ENCODE results near the gene TTC39A. TPM values are rescaled to one million over a fixed set of nuclear protein-coding genes. Genes with fewer than 3 reads are reported as not detected.

The TTC39A gene
- total and polyA plus RNA-seq, 7 donors: 0.48 to 12.4 (median 6.0) TPM

DNA sequence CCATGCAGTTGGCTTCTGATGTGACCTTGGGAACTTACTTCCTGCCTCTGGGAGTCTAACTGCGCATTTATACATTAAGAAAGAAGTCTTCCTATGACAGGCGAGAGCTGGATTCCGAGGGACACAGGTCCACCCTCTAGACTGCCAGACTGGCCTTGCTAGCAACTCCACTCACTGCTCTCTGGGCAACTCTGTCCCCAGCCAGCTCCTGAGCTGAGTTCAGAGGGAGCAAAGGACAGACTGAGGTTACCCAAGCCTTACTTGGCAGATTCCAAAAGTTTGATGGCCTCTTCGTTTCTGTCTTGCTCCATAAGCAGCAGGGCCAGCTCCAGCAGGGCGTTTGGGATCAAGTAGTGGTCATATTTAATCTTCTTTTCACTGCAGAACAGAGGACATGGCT lies 41.8 kb downstream of the TTC39A start:
- no peak overlapping the region for H3K27ac ChIP-seq
- no peaks in the 10 kb centered on the region for H3K36me3 ChIP-seq (ENCODE audit: insufficient read depth in 1 of 2, low read depth in 1 of 2)
- TF ChIP-seq, protein P1, sequence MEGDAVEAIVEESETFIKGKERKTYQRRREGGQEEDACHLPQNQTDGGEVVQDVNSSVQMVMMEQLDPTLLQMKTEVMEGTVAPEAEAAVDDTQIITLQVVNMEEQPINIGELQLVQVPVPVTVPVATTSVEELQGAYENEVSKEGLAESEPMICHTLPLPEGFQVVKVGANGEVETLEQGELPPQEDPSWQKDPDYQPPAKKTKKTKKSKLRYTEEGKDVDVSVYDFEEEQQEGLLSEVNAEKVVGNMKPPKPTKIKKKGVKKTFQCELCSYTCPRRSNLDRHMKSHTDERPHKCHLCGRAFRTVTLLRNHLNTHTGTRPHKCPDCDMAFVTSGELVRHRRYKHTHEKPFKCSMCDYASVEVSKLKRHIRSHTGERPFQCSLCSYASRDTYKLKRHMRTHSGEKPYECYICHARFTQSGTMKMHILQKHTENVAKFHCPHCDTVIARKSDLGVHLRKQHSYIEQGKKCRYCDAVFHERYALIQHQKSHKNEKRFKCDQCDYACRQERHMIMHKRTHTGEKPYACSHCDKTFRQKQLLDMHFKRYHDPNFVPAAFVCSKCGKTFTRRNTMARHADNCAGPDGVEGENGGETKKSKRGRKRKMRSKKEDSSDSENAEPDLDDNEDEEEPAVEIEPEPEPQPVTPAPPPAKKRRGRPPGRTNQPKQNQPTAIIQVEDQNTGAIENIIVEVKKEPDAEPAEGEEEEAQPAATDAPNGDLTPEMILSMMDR (IDR thresholded peaks at IDR 0.05): no peak
- H3K4me1 ChIP-seq: no peaks in the 10 kb centered on the region
- ATAC-seq (no peak), DNase-seq (no peak)
- H3K4me3 ChIP-seq: no peak overlapping the region
- H3K27me3 ChIP-seq (ENCODE audit: insufficient read depth in 3 of 3, low read length in 2 of 3): no peaks in the 10 kb centered on the region
- H3K9me3 ChIP-seq: no peaks in the 10 kb centered on the region
- intact Hi-C loops (cut with DNase I): no loop called here
- 77 to 85% (median 79%) methylated on average over 5 of the region's 5 CpGs for WGBS, 3 donors

DNA sequence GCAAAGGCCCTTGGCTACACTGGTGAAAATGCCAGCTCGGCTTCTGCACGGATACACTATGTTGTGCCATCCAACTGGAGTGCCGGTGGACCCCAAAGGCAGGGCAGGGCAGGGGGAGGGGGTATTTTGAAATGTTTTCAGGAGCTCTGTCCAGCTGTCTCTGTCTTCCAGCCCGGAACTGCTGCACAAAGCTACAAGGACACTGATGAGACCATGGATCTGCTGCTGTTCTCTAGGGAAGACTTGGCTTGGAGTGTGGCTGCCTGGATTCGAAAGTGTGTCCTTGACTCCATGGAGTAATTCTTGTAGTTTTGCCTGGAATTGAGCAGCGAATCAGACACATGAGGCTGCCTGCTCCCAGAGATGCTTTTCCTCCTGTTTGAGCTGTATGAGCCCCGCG lies 42.4 kb downstream of the TTC39A start:
- Histone ChIP-seq H3K27ac (no peak overlapping the region), H3K9me3 (no peaks in the 10 kb centered on the region), H3K4me3 (no peak overlapping the region), H3K36me3 (ENCODE audit: insufficient read depth in 1 of 2, low read depth in 1 of 2) (no peaks in the 10 kb centered on the region), H3K4me1 (no peaks in the 10 kb centered on the region), H3K27me3 (ENCODE audit: insufficient read depth in 3 of 3, low read length in 2 of 3) (no peaks in the 10 kb centered on the region)
- ATAC-seq (peak in 3 of 4 donors; percentile 24 to 40 (median 35)), DNase-seq (no peak)
- TF ChIP-seq, protein P1 (IDR thresholded peaks at IDR 0.05): no peak
- WGBS, 3 donors: 43 to 47% (median 45%) methylated on average over 8 of the region's 8 CpGs
- intact Hi-C loops (cut with DNase I): no loop called here

DNA sequence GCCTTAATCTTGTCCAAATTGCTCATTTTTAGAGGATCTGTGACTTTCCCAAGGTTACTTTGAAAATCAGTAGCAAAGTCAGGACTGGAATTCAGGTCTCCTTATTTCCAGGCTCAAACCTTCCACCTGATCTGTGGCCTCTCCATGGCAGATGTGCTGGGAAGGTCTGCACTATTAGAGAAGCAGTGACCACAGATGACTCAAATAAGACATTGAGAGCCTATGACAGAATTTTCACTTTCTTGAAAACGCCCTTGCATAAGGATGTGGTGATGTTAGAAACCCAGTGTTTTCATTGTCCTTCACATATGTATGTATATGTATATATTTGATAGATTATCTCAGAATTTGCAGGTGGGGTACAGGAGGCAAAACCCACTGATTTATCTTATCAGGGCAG lies 45.3 kb downstream of the TTC39A start:
- no peaks in the 10 kb centered on the region for H3K9me3 ChIP-seq
- no peaks in the 10 kb centered on the region for H3K27me3 ChIP-seq (ENCODE audit: insufficient read depth in 3 of 3, low read length in 2 of 3)
- no peaks in the 10 kb centered on the region for H3K4me1 ChIP-seq
- no peak overlapping the region for H3K4me3 ChIP-seq
- intact Hi-C loops (cut with DNase I): no loop called here
- H3K27ac ChIP-seq: no peak overlapping the region
- DNase-seq (no peak), ATAC-seq (no peak)
- no peaks in the 10 kb centered on the region for H3K36me3 ChIP-seq (ENCODE audit: insufficient read depth in 1 of 2, low read depth in 1 of 2)
- TF ChIP-seq, protein P1 (IDR thresholded peaks at IDR 0.05): no peak
- 88 to 100% (median 91%) methylated on average over 1 of the region's 1 CpG for WGBS, 3 donors

DNA sequence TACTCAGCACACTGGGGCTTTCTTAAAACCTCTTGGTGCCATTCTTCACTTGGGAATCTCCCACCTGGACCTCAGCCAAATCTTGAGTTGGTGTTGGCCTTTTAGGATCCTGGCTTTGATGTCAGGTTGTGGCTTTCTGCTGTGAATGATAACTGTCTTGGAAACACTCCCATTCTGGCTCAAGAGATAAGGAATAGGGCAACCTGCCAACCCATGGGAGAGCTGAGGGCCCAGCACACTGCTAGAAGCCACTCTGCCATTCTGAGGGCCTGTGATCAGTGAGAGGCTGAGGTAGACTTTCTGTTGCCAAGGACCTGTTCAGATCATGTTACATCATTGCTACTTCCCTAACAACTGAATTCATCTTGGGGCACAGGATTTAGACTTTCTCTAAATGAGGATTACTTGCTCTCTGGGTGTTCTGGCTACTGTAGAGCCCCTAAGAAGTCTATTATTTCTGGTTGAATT lies 45.8 kb downstream of the TTC39A start:
- no peaks in the 10 kb centered on the region for H3K9me3 ChIP-seq
- ATAC-seq (peak in 3 of 4 donors; percentile 36 to 54 (median 47)), DNase-seq (no peak)
- TF ChIP-seq, protein P1 (IDR thresholded peaks at IDR 0.05): no peak
- no peaks in the 10 kb centered on the region for H3K4me1 ChIP-seq
- intact Hi-C loops (cut with DNase I): no loop called here
- no peak overlapping the region for H3K27ac ChIP-seq
- H3K36me3 ChIP-seq (ENCODE audit: insufficient read depth in 1 of 2, low read depth in 1 of 2): peaks cover 0 to 2% of the 10 kb centered on the region in 2 donors
- H3K27me3 ChIP-seq (ENCODE audit: insufficient read depth in 3 of 3, low read length in 2 of 3): no peaks in the 10 kb centered on the region
- no peak overlapping the region for H3K4me3 ChIP-seq

DNA sequence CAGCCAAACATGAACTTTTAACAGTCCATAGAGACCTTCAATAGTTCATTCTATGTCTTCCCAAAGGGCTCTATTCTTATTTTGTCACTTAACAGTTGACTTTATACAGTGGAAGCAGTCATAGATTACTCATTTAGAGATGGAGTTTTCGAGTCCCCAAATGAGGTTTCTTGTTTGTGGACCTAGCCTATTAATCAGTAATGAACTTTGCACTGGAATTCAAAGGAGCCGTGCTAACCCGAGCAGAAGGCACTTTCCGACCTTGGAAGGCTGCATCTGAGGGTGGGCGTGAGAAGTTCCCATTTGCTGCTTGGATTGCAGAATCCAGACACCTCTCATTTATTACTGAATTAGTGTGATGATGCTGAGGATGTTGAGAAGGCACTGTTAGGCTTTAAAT lies 46.4 kb downstream of the TTC39A start:
- H3K27me3 ChIP-seq (ENCODE audit: insufficient read depth in 3 of 3, low read length in 2 of 3): no peaks in the 10 kb centered on the region
- H3K4me3 ChIP-seq: no peak overlapping the region
- no peaks in the 10 kb centered on the region for H3K9me3 ChIP-seq
- peaks cover 0 to 5% of the 10 kb centered on the region in 2 donors for H3K36me3 ChIP-seq (ENCODE audit: insufficient read depth in 1 of 2, low read depth in 1 of 2)
- ATAC-seq: no peak
- intact Hi-C loops (cut with DNase I): no loop called here
- no peaks in the 10 kb centered on the region for H3K4me1 ChIP-seq
- no peak for DNase-seq
- WGBS, 3 donors: 92 to 97% (median 97%) methylated on average over 5 of the region's 5 CpGs
- TF ChIP-seq, protein P1 (IDR thresholded peaks at IDR 0.05): no peak
- no peak overlapping the region for H3K27ac ChIP-seq
